Measurements from ENCODE around the gene SRRM2. TPM values are rescaled to one million over a fixed set of nuclear protein-coding genes. Genes with fewer than 3 reads are reported as not detected.

The SRRM2 gene
- polyA plus RNA-seq, 1 donor (not counting 4 experiments of a cell fraction or from before 2014, with no cell fraction given): 101 TPM

GRCh38 chr16:2784358-2785100, 32.1 kb downstream of the SRRM2 start:
- TF ChIP-seq, protein P1, sequence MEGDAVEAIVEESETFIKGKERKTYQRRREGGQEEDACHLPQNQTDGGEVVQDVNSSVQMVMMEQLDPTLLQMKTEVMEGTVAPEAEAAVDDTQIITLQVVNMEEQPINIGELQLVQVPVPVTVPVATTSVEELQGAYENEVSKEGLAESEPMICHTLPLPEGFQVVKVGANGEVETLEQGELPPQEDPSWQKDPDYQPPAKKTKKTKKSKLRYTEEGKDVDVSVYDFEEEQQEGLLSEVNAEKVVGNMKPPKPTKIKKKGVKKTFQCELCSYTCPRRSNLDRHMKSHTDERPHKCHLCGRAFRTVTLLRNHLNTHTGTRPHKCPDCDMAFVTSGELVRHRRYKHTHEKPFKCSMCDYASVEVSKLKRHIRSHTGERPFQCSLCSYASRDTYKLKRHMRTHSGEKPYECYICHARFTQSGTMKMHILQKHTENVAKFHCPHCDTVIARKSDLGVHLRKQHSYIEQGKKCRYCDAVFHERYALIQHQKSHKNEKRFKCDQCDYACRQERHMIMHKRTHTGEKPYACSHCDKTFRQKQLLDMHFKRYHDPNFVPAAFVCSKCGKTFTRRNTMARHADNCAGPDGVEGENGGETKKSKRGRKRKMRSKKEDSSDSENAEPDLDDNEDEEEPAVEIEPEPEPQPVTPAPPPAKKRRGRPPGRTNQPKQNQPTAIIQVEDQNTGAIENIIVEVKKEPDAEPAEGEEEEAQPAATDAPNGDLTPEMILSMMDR (optimal IDR thresholded peaks at IDR 0.05 in 1 of 3, IDR thresholded peaks at IDR 0.05 in 1 of 3, conservative IDR thresholded peaks at IDR 0.05 in 1 of 3; ENCODE audit: extremely low read depth in 1 of 3, insufficient read depth in 2 of 3, low read length in 3 of 3): no peak
- no peak for TF ChIP-seq EZH2 (IDR thresholded peaks at IDR 0.05; ENCODE audit: low read length)
- Histone ChIP-seq H3K4me1 (ENCODE audit: control insufficient read depth, extremely low read depth, insufficient read depth, low read length) (no peaks in the 10 kb centered on the region), H3K36me3 (ENCODE audit: control insufficient read depth in 2 of 2, extremely low read depth in 1 of 2, insufficient read depth in 2 of 2, low read length in 2 of 2) (no peaks in the 10 kb centered on the region), H3K9me3 (ENCODE audit: control insufficient read depth, low read depth, low read length) (no peaks in the 10 kb centered on the region), H3K27ac (ENCODE audit: control insufficient read depth, insufficient read depth, low read length) (no peak overlapping the region), H3K27me3 (ENCODE audit: control insufficient read depth, extremely low read depth, insufficient read depth, low read length) (peaks cover 43% of the 10 kb centered on the region), H4K20me1 (ENCODE audit: control insufficient read depth, extremely low read depth, insufficient read depth, low read length) (no peaks in the 10 kb centered on the region), H3K9me1 (ENCODE audit: control insufficient read depth, extremely low read depth, insufficient read depth, low read length) (no peaks in the 10 kb centered on the region), H3K9ac (ENCODE audit: control insufficient read depth, extremely low read depth, insufficient read depth, low read length) (no peak overlapping the region), H3K79me2 (ENCODE audit: control insufficient read depth, insufficient read depth, low read length) (no peaks in the 10 kb centered on the region), H2AFZ (ENCODE audit: control insufficient read depth, low read length) (peak overlapping the region; percentile 22), H3K4me3 (ENCODE audit: control insufficient read depth in 2 of 3, extremely low read depth in 1 of 3, insufficient read depth in 2 of 3, low read depth in 1 of 3, low read length in 3 of 3) (peak overlapping the region in 1 of 3 experiments; percentile 27), H3K4me2 (ENCODE audit: control insufficient read depth, extremely low read depth, insufficient read depth, low read depth, low read length) (no peak overlapping the region)
- dilution Hi-C loops (cut with MboI; ENCODE audit: extremely low pct_ligation_motif_present, low sequenced_read_pairs): no loop called here
- DNase-seq (ENCODE audit: low read depth, low spot score) (no peak), FAIRE-seq (no peak)

DNA sequence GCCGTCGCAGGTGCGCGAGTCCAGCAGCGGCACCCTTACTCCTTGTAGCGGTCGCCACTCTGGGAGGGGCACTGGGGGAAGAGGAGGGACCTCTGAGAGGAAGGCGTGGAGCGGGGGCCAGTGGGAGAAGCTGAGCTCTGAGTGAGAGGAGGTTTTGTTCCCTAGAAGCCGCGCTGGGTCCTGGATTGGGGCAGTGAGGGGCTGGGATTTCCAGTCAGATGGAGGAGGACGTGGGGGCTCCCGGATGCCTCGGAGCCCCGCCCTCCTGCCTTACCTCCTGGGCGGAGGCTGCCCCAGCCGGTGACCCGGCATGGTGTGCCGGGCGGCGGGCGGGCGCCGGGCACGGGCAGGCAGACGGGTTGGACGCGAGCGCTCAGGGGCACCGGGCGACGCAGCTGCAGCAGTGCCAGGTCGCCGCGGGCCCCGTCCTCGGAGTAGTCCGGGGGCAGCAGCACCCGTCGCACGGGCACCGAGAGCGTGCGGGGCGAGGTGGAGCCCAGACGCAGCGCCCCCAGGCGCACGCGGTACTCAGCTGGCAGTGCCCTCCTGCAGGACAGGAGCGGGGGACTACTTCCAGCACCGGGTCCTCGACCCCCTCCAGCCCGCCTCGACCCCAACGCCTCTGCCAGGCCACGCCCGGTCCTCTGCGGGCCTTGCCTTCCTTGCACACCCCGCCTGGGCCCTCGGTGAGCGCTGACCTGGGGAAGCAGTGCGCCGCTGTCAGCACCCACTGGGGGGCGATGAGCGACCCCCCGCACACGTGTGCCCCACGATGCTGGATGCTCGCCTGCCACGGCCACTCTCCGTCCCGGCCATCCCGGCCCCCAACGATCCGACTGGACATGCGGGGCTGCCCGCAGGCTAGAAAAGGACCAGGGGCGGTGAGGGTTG, 32.9 kb downstream of the SRRM2 start:
- dilution Hi-C loops (cut with MboI; ENCODE audit: extremely low pct_ligation_motif_present, low sequenced_read_pairs): no loop called here
- TF ChIP-seq, protein P1 (optimal IDR thresholded peaks at IDR 0.05 in 1 of 3, IDR thresholded peaks at IDR 0.05 in 1 of 3, conservative IDR thresholded peaks at IDR 0.05 in 1 of 3; ENCODE audit: extremely low read depth in 1 of 3, insufficient read depth in 2 of 3, low read length in 3 of 3): peak in 1 of 3 experiments; percentile 28
- peak; percentile 69 for TF ChIP-seq EZH2 (IDR thresholded peaks at IDR 0.05; ENCODE audit: low read length)
- Histone ChIP-seq H3K27me3 (ENCODE audit: control insufficient read depth, extremely low read depth, insufficient read depth, low read length) (peaks cover 49% of the 10 kb centered on the region), H4K20me1 (ENCODE audit: control insufficient read depth, extremely low read depth, insufficient read depth, low read length) (no peaks in the 10 kb centered on the region), H3K79me2 (ENCODE audit: control insufficient read depth, insufficient read depth, low read length) (no peaks in the 10 kb centered on the region), H3K9ac (ENCODE audit: control insufficient read depth, extremely low read depth, insufficient read depth, low read length) (no peak overlapping the region), H3K9me1 (ENCODE audit: control insufficient read depth, extremely low read depth, insufficient read depth, low read length) (no peaks in the 10 kb centered on the region), H2AFZ (ENCODE audit: control insufficient read depth, low read length) (peak overlapping the region; percentile 30), H3K36me3 (ENCODE audit: control insufficient read depth in 2 of 2, extremely low read depth in 1 of 2, insufficient read depth in 2 of 2, low read length in 2 of 2) (no peaks in the 10 kb centered on the region), H3K4me3 (ENCODE audit: control insufficient read depth in 2 of 3, extremely low read depth in 1 of 3, insufficient read depth in 2 of 3, low read depth in 1 of 3, low read length in 3 of 3) (peak overlapping the region in 2 of 3 experiments; percentile 7 to 27), H3K4me1 (ENCODE audit: control insufficient read depth, extremely low read depth, insufficient read depth, low read length) (no peaks in the 10 kb centered on the region), H3K9me3 (ENCODE audit: control insufficient read depth, low read depth, low read length) (no peaks in the 10 kb centered on the region), H3K4me2 (ENCODE audit: control insufficient read depth, extremely low read depth, insufficient read depth, low read depth, low read length) (peak overlapping the region; percentile 54), H3K27ac (ENCODE audit: control insufficient read depth, insufficient read depth, low read length) (no peak overlapping the region)
- FAIRE-seq (no peak), DNase-seq (ENCODE audit: low read depth, low spot score) (no peak)

Data from keratinocyte (primary cell).